MM.1S (cell line): ENCODE data around the gene APEH.

Experiments used
- EZH2 ChIP-seq: fragments of 300-600 bp; sonication (generic); optimal IDR thresholded peaks from 2 replicates; pipeline ENCODE3; 2017; ENCODE audit warnings: low read depth, mild to moderate bottlenecking, antibody characterized with exemption, low read length, mixed read lengths
- TF ChIP-seq, protein P1 (sequence below): fragments of 300-600 bp; sonication (generic); IDR thresholded peaks from 2 replicates; pipeline ENCODE4 v1.5.1; 2016; ENCODE audit warnings: antibody characterized with exemption, low read length, mixed read lengths

DNA sequence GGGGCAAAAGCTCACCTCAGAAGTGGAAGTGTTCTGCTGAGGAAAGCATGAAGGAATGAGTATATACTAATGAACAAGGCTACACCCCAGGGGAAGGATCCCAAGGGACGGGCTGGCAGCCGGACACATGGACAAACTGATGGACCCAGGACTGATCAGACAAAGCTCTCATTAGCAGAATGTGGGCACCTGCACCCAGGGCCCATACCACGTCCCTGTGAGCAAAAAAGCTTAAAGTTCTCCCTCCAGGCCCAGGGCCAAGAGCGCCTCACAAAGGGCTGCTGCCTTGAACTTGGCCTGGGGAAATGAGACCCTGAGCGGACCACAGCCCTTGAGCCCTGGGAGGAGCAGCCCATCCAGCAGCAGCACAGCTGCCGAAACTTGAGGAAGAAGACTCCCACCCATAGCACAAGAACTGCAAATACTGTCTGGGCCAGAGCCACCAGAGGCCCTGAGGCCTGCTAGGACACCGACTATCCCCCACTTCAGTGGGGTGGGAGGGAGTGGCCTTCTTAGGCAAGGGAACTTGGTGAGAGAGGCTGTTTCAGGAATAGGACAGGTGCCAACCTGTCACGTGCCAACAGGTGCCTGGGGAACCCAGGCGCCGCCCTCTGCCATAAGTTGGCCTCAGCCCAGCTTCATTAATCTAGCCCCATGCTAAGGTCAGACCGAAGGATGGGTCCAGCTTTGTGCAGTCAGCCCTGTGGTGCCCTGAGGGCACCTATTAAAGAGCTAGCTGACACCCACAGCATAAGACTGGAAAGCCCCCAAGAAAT lies 51.9 kb downstream of the APEH start:
- TF ChIP-seq, protein P1, sequence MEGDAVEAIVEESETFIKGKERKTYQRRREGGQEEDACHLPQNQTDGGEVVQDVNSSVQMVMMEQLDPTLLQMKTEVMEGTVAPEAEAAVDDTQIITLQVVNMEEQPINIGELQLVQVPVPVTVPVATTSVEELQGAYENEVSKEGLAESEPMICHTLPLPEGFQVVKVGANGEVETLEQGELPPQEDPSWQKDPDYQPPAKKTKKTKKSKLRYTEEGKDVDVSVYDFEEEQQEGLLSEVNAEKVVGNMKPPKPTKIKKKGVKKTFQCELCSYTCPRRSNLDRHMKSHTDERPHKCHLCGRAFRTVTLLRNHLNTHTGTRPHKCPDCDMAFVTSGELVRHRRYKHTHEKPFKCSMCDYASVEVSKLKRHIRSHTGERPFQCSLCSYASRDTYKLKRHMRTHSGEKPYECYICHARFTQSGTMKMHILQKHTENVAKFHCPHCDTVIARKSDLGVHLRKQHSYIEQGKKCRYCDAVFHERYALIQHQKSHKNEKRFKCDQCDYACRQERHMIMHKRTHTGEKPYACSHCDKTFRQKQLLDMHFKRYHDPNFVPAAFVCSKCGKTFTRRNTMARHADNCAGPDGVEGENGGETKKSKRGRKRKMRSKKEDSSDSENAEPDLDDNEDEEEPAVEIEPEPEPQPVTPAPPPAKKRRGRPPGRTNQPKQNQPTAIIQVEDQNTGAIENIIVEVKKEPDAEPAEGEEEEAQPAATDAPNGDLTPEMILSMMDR = no peak
- no peak for TF ChIP-seq EZH2
